SK-N-MC (cell line): ENCODE results near the gene SDK2.

ENCODE experiments used
- EZH2 ChIP-seq: fragments of 200-600 bp; sonication (generic); IDR thresholded peaks from one replicate; pipeline ENCODE4 v1.6.1; 2017; ENCODE audit warnings: antibody characterized with exemption
- FOXP2 ChIP-seq: optimal IDR thresholded peaks from 2 replicates; pipeline ENCODE3; 2011; ENCODE audit warnings: mild to moderate bottlenecking, moderate library complexity; ENCODE audit not compliant: insufficient read depth; ENCODE audit errors: extremely low read length, control extremely low read depth
- POLR2AphosphoS5 ChIP-seq: IDR thresholded peaks from 2 replicates; pipeline ENCODE4 v1.6.1; 2012; ENCODE audit warnings: mild to moderate bottlenecking, low read depth, low read length, borderline replicate concordance

DNA sequence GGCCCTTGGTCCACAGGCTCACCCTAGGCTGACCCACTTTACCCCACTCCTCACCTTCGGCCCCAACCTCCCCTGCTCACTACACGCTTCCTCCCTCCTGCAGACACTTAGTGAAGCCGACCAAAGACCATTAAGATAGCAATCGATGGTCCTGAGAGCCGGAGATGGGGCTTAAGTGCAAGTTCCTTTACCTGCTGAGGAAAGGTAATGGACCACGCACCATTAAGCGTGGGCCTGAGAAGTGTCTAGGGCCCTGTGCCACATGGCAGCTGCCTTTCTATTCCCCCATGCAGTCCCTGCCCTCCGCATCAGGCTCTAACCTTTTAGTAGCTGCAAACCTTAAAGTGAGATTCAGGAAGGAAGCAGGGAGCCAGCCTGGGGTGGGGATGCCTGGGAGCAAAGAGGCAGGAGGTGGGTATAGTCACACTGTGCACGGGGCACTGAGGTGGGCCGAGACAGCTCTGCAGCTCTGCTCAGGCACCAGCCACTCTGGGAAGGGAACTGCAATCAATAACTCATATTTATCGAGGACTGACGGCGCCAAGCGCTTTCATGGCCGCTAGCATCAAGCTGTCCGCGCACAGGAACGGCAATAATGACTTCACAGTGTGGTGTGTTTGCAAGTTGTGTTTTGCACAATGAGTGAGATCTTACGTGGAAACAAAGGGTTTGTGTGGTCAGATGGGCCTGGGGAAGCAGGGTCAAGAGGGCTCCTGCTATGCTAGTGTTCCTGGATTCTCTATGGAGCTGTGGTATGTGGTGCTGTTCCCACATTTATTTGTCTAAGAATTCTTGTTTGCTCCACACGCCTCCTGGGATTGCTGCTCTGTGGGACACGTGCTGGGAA is 247.6 kb downstream of the SDK2 start:
- TF ChIP-seq EZH2 (no peak), POLR2AphosphoS5 (no peak), FOXP2 (no peak)
